Brain pericyte (primary cell): ENCODE data around the gene OSBPL1A.

Experiments
- DNase-seq: peaks from one replicate; pipeline ENCODE4 v3.0.0-alpha.2; 2012; ENCODE audit warnings: low read depth, low spot score

OSBPL1A gene

GRCh38 chr18:24341361-24341760, 56.3 kb downstream of the OSBPL1A start:
- DNase-seq: no peak

- no peak for DNase-seq
Observed at GRCh38 chr18:24333084-24333483, 64.5 kb downstream of the OSBPL1A start.

GRCh38 chr18:24326211-24326610, 71.4 kb downstream of the OSBPL1A start:
- peak; percentile 6 for DNase-seq

GRCh38 chr18:24322584-24323136, 75.0 kb downstream of the OSBPL1A start:
- DNase-seq: no peak

GRCh38 chr18:24321071-24321470, 76.6 kb downstream of the OSBPL1A start:
- no peak for DNase-seq

GRCh38 chr18:24319757-24320156, 77.9 kb downstream of the OSBPL1A start:
- DNase-seq: no peak

GRCh38 chr18:24317370-24317769, 80.3 kb downstream of the OSBPL1A start:
- no peak for DNase-seq

- DNase-seq: no peak
Observed at GRCh38 chr18:24315170-24315569, 82.5 kb downstream of the OSBPL1A start.

GRCh38 chr18:24306201-24306600, 91.4 kb downstream of the OSBPL1A start:
- DNase-seq: no peak

GRCh38 chr18:24300703-24301102, 96.9 kb downstream of the OSBPL1A start:
- no peak for DNase-seq

GRCh38 chr18:24296276-24296675, 101.3 kb downstream of the OSBPL1A start:
- DNase-seq: no peak

- no peak for DNase-seq
Observed at GRCh38 chr18:24293254-24293653, 104.4 kb downstream of the OSBPL1A start.

- DNase-seq: no peak
Observed at GRCh38 chr18:24278591-24278990, 119.0 kb downstream of the OSBPL1A start.

- DNase-seq: no peak
Observed at GRCh38 chr18:24277516-24278195, 120.0 kb downstream of the OSBPL1A start.

- no peak for DNase-seq
Observed at GRCh38 chr18:24276994-24277393, 120.6 kb downstream of the OSBPL1A start.

GRCh38 chr18:24274837-24275236, 122.8 kb downstream of the OSBPL1A start:
- no peak for DNase-seq

- no peak for DNase-seq
Observed at GRCh38 chr18:24273596-24273995, 124.0 kb downstream of the OSBPL1A start.

GRCh38 chr18:24272229-24272525, 125.4 kb downstream of the OSBPL1A start:
- DNase-seq: no peak

- peak; percentile 32 for DNase-seq
Observed at GRCh38 chr18:24271381-24272228, 126.0 kb downstream of the OSBPL1A start.

- DNase-seq: no peak
Observed at GRCh38 chr18:24270937-24271380, 126.7 kb downstream of the OSBPL1A start.

- DNase-seq: no peak
Observed at GRCh38 chr18:24270358-24270936, 127.2 kb downstream of the OSBPL1A start.

- no peak for DNase-seq
Observed at GRCh38 chr18:24268784-24269550, 128.7 kb downstream of the OSBPL1A start.
